H1 (cell line): ENCODE results near the gene FGF14. TPM values are rescaled to one million over a fixed set of nuclear protein-coding genes. Genes with fewer than 3 reads are reported as not detected.

ENCODE experiments used
- CTCF ChIA-PET: fragments of 300-600 bp; sonication (Branson Sonifier 250); formaldehyde crosslinking; loops from one replicate; lab custom pipeline; 2021; ENCODE audit not compliant: partially characterized antibody; lab: Charles Lee
- POLR2A ChIA-PET: fragments of 300-600 bp; sonication (Branson Sonifier 250); formaldehyde crosslinking; loops from one replicate; lab custom pipeline; 2021; ENCODE audit warnings: inconsistent platforms; ENCODE audit not compliant: partially characterized antibody; lab: Charles Lee
- DNase-seq, 2 experiments: peaks; one replicate each; pipeline versions ENCODE4 v3.0.0 to v3.0.0-alpha.2; 2010 to 2022; ENCODE audit warnings: low spot score in 2 of 2, low read depth in 1 of 2, mixed read lengths in 1 of 2
- FAIRE-seq: peaks from 2 replicates; lab custom pipeline; 2011; peaks lifted over from hg19 to GRCh38; lab: Jason Lieb, UNC
- H2AFZ ChIP-seq: 2 replicates; pipeline ENCODE4 v1.8.1; 2012; ENCODE audit warnings: low read length, inconsistent platforms
- H2AK5ac ChIP-seq: 2 replicates; pipeline ENCODE4 v1.6.1; 2013; ENCODE audit warnings: low read depth, low read length
- H2BK120ac ChIP-seq: replicated peaks from 2 replicates; pipeline ENCODE3; 2013; ENCODE audit warnings: low read depth, low read length, inconsistent platforms
- H2BK12ac ChIP-seq: 2 replicates; pipeline ENCODE4 v1.6.1; 2013; ENCODE audit warnings: low read depth, low read length
- H2BK15ac ChIP-seq: 2 replicates; pipeline ENCODE4 v1.6.1; 2013; ENCODE audit warnings: low read length
- H2BK20ac ChIP-seq: 2 replicates; pipeline ENCODE4 v1.6.1; 2013; ENCODE audit warnings: low read length
- H2BK5ac ChIP-seq: 2 replicates; pipeline ENCODE4 v1.6.1; 2013; ENCODE audit warnings: low read depth, low read length
- H3K14ac ChIP-seq: 2 replicates; pipeline ENCODE4 v1.6.1; 2013; ENCODE audit warnings: inconsistent platforms; ENCODE audit not compliant: insufficient read length
- H3K18ac ChIP-seq: 2 replicates; pipeline ENCODE4 v1.6.1; 2013; ENCODE audit warnings: low read length; ENCODE audit errors: extremely low read depth
- H3K23ac ChIP-seq: 2 replicates; pipeline ENCODE4 v1.6.1; 2013; ENCODE audit warnings: inconsistent platforms; ENCODE audit not compliant: insufficient read length
- H3K23me2 ChIP-seq: 2 replicates; pipeline ENCODE4 v1.6.1; 2013; ENCODE audit warnings: low read depth, low read length
- H3K27ac ChIP-seq: 2 replicates; pipeline ENCODE4 v1.6.1; 2011; ENCODE audit warnings: low read depth, low read length, inconsistent platforms
- H3K27me3 ChIP-seq, 4 experiments: replicated peaks in 1 of 4; 1 replicate in 1 of 4; 2 replicates in 3 of 4; pipeline versions ENCODE4 v1.6.1 to v1.8.1; 2011 to 2013; ENCODE audit warnings: low read length in 3 of 4, mild to moderate bottlenecking in 3 of 4, inconsistent platforms in 2 of 4, mixed read lengths in 2 of 4, moderate library complexity in 1 of 4; ENCODE audit not compliant: control insufficient read depth in 3 of 4, insufficient read depth in 3 of 4; ENCODE audit errors: extremely low read depth in 1 of 4
- H3K36me3 ChIP-seq, 4 experiments: 2 replicates each; pipeline versions ENCODE4 v1.6.1 to v1.8.1; 2011 to 2013; ENCODE audit warnings: mild to moderate bottlenecking in 4 of 4, low read length in 3 of 4, moderate library complexity in 2 of 4, control low read depth in 1 of 4, inconsistent platforms in 1 of 4; ENCODE audit not compliant: insufficient read depth in 4 of 4, control insufficient read depth in 2 of 4
- H3K4ac ChIP-seq: replicated peaks from 2 replicates; pipeline ENCODE3; 2013; ENCODE audit warnings: low read length, low read depth, mixed read lengths, inconsistent platforms; ENCODE audit not compliant: insufficient read length
- H3K4me1 ChIP-seq, 4 experiments: replicated peaks in 1 of 4; 1 replicate in 1 of 4; 2 replicates in 3 of 4; pipeline versions ENCODE4 v1.6.1 to v1.8.1; 2011 to 2013; ENCODE audit warnings: low read length in 3 of 4, inconsistent platforms in 2 of 4, mixed read lengths in 1 of 4; ENCODE audit not compliant: insufficient read depth in 4 of 4, control insufficient read depth in 3 of 4
- H3K4me2 ChIP-seq, 2 experiments: 2 replicates each; pipeline versions ENCODE4 v1.6.1 to v1.8.1; 2011 to 2013; ENCODE audit warnings: low read depth in 2 of 2, low read length in 2 of 2, control low read depth in 1 of 2, inconsistent platforms in 1 of 2, mild to moderate bottlenecking in 1 of 2; ENCODE audit not compliant: insufficient read depth in 1 of 2
- H3K4me3 ChIP-seq, 4 experiments: fragments of 200-600, 300-600 bp in 1 of 4; sonication (generic), shearing (Covaris generic), sonication (Bioruptor Twin) in 1 of 4; 2 replicates each; pipeline versions ENCODE4 v1.5.1 to v1.8.1; 2011 to 2016; ENCODE audit warnings: low read length in 4 of 4, low read depth in 3 of 4, control low read depth in 2 of 4, inconsistent platforms in 2 of 4, mild to moderate bottlenecking in 2 of 4, mixed read lengths in 1 of 4, moderate library complexity in 1 of 4; ENCODE audit not compliant: insufficient read depth in 2 of 4; ENCODE audit errors: extremely low read depth in 1 of 4
- H3K56ac ChIP-seq: replicated peaks from 2 replicates; pipeline ENCODE3; 2013; ENCODE audit warnings: low read depth, mild to moderate bottlenecking, mixed read lengths, low read length, inconsistent platforms; ENCODE audit not compliant: insufficient read length
- H3K79me1 ChIP-seq: 2 replicates; pipeline ENCODE4 v1.6.1; 2013; ENCODE audit warnings: low read depth, low read length, control low read depth
- H3K79me2 ChIP-seq, 2 experiments: 2 replicates each; pipeline versions ENCODE4 v1.6.1 to v1.8.1; 2012 to 2013; ENCODE audit warnings: low read length in 2 of 2, mild to moderate bottlenecking in 2 of 2, inconsistent platforms in 1 of 2; ENCODE audit not compliant: insufficient read depth in 2 of 2, control insufficient read depth in 1 of 2
- H3K9ac ChIP-seq, 4 experiments: replicated peaks in 1 of 4; 1 replicate in 1 of 4; 2 replicates in 3 of 4; pipeline versions ENCODE4 v1.6.1 to v1.8.1; 2011 to 2013; ENCODE audit warnings: low read depth in 3 of 4, low read length in 3 of 4, control low read depth in 2 of 4, mild to moderate bottlenecking in 2 of 4, moderate library complexity in 2 of 4, inconsistent platforms in 1 of 4; ENCODE audit errors: extremely low read depth in 1 of 4
- H3K9me3 ChIP-seq, 2 experiments: 2 replicates each; pipeline versions ENCODE4 v1.6.1 to v1.8.1; 2012 to 2013; ENCODE audit warnings: mild to moderate bottlenecking in 2 of 2, moderate library complexity in 2 of 2, control low read depth in 1 of 2, inconsistent platforms in 1 of 2, low read depth in 1 of 2, low read length in 1 of 2, mixed read lengths in 1 of 2; ENCODE audit not compliant: insufficient read depth in 2 of 2
- H4K20me1 ChIP-seq, 2 experiments: replicated peaks in 1 of 2; 2 replicates each; pipeline versions ENCODE3 to v1.8.1; 2011 to 2013; ENCODE audit warnings: inconsistent platforms in 2 of 2, low read length in 2 of 2, mild to moderate bottlenecking in 1 of 2; ENCODE audit not compliant: insufficient read depth in 2 of 2, control insufficient read depth in 1 of 2
- H4K5ac ChIP-seq: 2 replicates; pipeline ENCODE4 v1.6.1; 2013; ENCODE audit warnings: low read length, low read depth, mixed read lengths, inconsistent platforms; ENCODE audit not compliant: insufficient read length
- H4K8ac ChIP-seq: 2 replicates; pipeline ENCODE4 v1.8.0; 2013; ENCODE audit warnings: mild to moderate bottlenecking, moderate library complexity, low read length, inconsistent platforms; ENCODE audit not compliant: insufficient read depth; ENCODE audit errors: extremely low read depth
- H4K91ac ChIP-seq: replicated peaks from 2 replicates; pipeline ENCODE3; 2013; ENCODE audit warnings: low read length, mixed read lengths, inconsistent platforms; ENCODE audit not compliant: insufficient read length
- ATF3 ChIP-seq: IDR thresholded peaks from 2 replicates; pipeline ENCODE4 v1.6.1; 2011; ENCODE audit warnings: low read depth, mild to moderate bottlenecking, low read length; ENCODE audit not compliant: insufficient read depth
- BRCA1 ChIP-seq: IDR thresholded peaks from 2 replicates; pipeline ENCODE4 v1.6.1; 2012; ENCODE audit warnings: low read depth, low read length, improper control_type of control experiment
- FOSL1 ChIP-seq: IDR thresholded peaks from 2 replicates; pipeline ENCODE4 v1.6.1; 2011; ENCODE audit warnings: mild to moderate bottlenecking, low read depth, low read length, moderate library complexity; ENCODE audit not compliant: insufficient read depth
- GABPA ChIP-seq: IDR thresholded peaks from 2 replicates; pipeline ENCODE4 v1.6.1; 2011; ENCODE audit warnings: mild to moderate bottlenecking, low read length, moderate library complexity, borderline replicate concordance; ENCODE audit not compliant: insufficient read depth
- KDM4A ChIP-seq: IDR thresholded peaks from one replicate; pipeline ENCODE4 v1.7.1; 2012; ENCODE audit warnings: low read depth, mild to moderate bottlenecking, moderate library complexity, low read length, inconsistent platforms; ENCODE audit not compliant: severe bottlenecking
- MAFK ChIP-seq: IDR thresholded peaks from 2 replicates; pipeline ENCODE4 v1.6.1; 2012; ENCODE audit warnings: low read depth, mild to moderate bottlenecking, improper control_type of control experiment, low read length
- PHF8 ChIP-seq: fragments of 200-600 bp; sonication (generic); conservative IDR thresholded peaks from 2 replicates; pipeline ENCODE4 v1.7.1; 2012; ENCODE audit warnings: low read depth, mild to moderate bottlenecking, inconsistent platforms, low read length, moderate library complexity
- POLR2AphosphoS5 ChIP-seq: IDR thresholded peaks from 2 replicates; pipeline ENCODE4 v1.6.1; 2011; ENCODE audit warnings: low read depth, low read length
- POU5F1 ChIP-seq: IDR thresholded peaks from 2 replicates; pipeline ENCODE4 v1.6.1; 2011; ENCODE audit warnings: low read depth, mild to moderate bottlenecking, low read length, moderate library complexity
- RBBP5 ChIP-seq: IDR thresholded peaks from 2 replicates; pipeline ENCODE4 v1.7.1; 2012; ENCODE audit warnings: low read depth, mild to moderate bottlenecking, inconsistent platforms, low read length, moderate library complexity, borderline replicate concordance
- SIN3A ChIP-seq, 2 experiments: IDR thresholded peaks in 1 of 2; conservative IDR thresholded peaks in 1 of 2; 2 replicates each; pipeline ENCODE4 v1.6.1; 2011 to 2012; ENCODE audit warnings: low read length in 2 of 2, improper control_type of control experiment in 1 of 2, low read depth in 1 of 2, mild to moderate bottlenecking in 1 of 2
- SIX5 ChIP-seq: IDR thresholded peaks from 2 replicates; pipeline ENCODE4 v1.6.1; 2011; ENCODE audit warnings: mild to moderate bottlenecking, low read depth, low read length
- TAF1 ChIP-seq: IDR thresholded peaks from 2 replicates; pipeline ENCODE4 v1.6.1; 2011; ENCODE audit warnings: mild to moderate bottlenecking, low read depth, low read length
- WGBS, 2 experiments: shearing (Covaris generic) in 1 of 2; methylation state at CpG; one replicate each; pipeline versions ENCODE4 v1.1.6 to v1.1.7; 2013 to 2015; ENCODE audit warnings: low lambda C conversion rate in 2 of 2, mixed read lengths in 2 of 2, inconsistent platforms in 1 of 2, low coverage in 1 of 2, missing lambda C conversion rate in 1 of 2; ENCODE audit not compliant: insufficient replicate concordance in 2 of 2, insufficient coverage in 1 of 2, insufficient read length in 1 of 2; ENCODE audit errors: extremely low coverage in 1 of 2, missing lambda C conversion rate in 1 of 2; 5-methylcytosine and 5-hydroxymethylcytosine counted together
- polyA plus RNA-seq, 7 experiments: library from polyadenylated mRNA; depleted of rRNA in 3 of 7; stranded (reverse) in 5 of 7; unstranded in 2 of 7; fragments of >200 nt in 5 of 7; fragments of 200-250 nt in 2 of 7; gene quantifications; 1 replicate in 5 of 7; 2 replicates in 1 of 7; 4 replicates in 1 of 7; pipeline versions ENCODE4 v1.2.1 to v1.2.3, GENCODE V29; 2011 to 2013; ENCODE audit warnings: missing spikeins in 2 of 7, mixed read lengths in 2 of 7
- total RNA-seq: library from RNA; stranded (reverse); fragmentation: NEBNext Ultra II Directional; extraction: Animal tissue kit (Norgen Biotek cat#: 25700); gene quantifications from 2 replicates; pipeline ENCODE4 v1.2.1, GENCODE V29; 2021

FGF14 gene
- total and polyA plus RNA-seq, 2 of the 8 experiments (the other 6 are each of a cell fraction or from before 2014, with no cell fraction given), result 0.05 to 0.58 TPM

GRCh38 chr13:101875717-101876393 lies 526.0 kb downstream of the FGF14 start:
- WGBS, 2 experiments, result 89% methylated on average over 7 of the region's 7 CpGs; no CpG with 5 or more reads in 1 of the 2 experiments
- Histone ChIP-seq H3K36me3 (no peaks in the 10 kb centered on the region), H2AFZ (0 out of 2 replicates have a peak overlapping the region, but pooled peaks have one; percentile 30), H3K4me3 (no peak overlapping the region), H3K23me2 (no peaks in the 10 kb centered on the region), H3K14ac (no peak overlapping the region), H3K79me1 (no peaks in the 10 kb centered on the region), H3K9me3 (no peaks in the 10 kb centered on the region), H4K20me1 (no peaks in the 10 kb centered on the region), H3K4me1 (peaks cover 0 to 4% (median 0%) of the 10 kb centered on the region in 4 experiments; a peak in 1 of 7 replicates), H3K18ac (no peak overlapping the region), H2AK5ac (no peak overlapping the region), H2BK12ac (no peak overlapping the region), H4K5ac (no peak overlapping the region), H3K27me3 (no peaks in the 10 kb centered on the region), H2BK120ac (no peak overlapping the region), H3K4ac (no peak overlapping the region), H3K9ac (no peak overlapping the region), H3K4me2 (no peak overlapping the region), H3K56ac (no peak overlapping the region), H4K8ac (no peak overlapping the region), H3K79me2 (no peaks in the 10 kb centered on the region), H2BK20ac (no peak overlapping the region), H3K27ac (no peak overlapping the region), H2BK5ac (no peak overlapping the region), H2BK15ac (no peak overlapping the region), H4K91ac (no peak overlapping the region), H3K23ac (no peak overlapping the region)
- POLR2A ChIA-PET, result no interaction called here
- DNase-seq (no peak), FAIRE-seq (no peak)
- CTCF ChIA-PET, result interaction anchor here (0.6 to 1.0 kb wide), 3 partner anchors 18 to 82 kb away, joined by 3 read pairs; no protein-coding TSS in a partner anchor
- TF ChIP-seq TAF1 (no peak), BRCA1 (no peak), MAFK (no peak), GABPA (no peak), POLR2AphosphoS5 (no peak), FOSL1 (no peak), KDM4A (no peak), RBBP5 (no peak), PHF8 (no peak), SIN3A (conservative IDR thresholded peaks at IDR 0.05 in 1 of 2, IDR thresholded peaks at IDR 0.05 in 1 of 2; ENCODE audit: low read depth in 1 of 2, low read length in 2 of 2) (no peak), POU5F1 (no peak), ATF3 (no peak), SIX5 (no peak)
